ENCODE results near the gene GGT5.

The GGT5 gene

DNA sequence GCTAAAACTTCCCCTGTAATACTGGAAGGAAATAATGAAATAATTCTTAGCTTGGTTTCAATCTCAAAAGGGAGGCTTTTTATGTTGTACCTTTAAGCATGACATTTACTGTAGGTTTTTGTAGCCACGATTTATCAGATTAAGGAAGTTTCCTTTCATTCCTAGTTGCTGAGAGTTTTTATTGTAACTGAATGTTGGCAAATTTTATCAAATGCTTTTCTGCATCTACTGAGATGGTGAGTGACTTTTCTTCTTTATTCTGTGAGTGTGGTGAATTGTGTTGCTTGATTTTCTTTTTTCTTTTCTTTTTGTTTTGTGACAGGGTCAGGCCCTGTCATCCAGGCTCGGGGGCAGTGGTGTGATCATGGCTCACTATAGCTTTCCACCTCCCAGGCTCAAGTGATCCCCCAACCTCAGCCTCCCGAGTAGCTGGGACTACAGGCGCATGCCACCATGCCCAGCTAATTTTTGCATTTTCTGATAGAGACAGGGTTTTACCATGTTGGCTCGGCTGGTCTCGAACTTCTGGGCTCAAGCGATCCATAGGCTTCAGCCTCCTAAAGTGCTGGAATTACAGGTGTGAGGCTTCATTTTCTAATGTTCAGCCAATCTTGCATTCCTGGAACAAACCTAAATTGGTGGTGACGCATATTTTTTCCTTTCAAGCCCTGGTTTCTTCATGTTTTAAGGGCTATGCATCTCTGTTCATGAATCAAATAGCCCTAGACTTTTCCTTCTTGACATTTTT, 37.4 kb downstream of the GGT5 start:
- in situ Hi-C loops (cut with MboI; ENCODE audit: low sequenced_read_pairs): loop anchor here (25.0 kb wide), 1 partner anchor 680 kb away; no protein-coding TSS in a partner anchor

DNA sequence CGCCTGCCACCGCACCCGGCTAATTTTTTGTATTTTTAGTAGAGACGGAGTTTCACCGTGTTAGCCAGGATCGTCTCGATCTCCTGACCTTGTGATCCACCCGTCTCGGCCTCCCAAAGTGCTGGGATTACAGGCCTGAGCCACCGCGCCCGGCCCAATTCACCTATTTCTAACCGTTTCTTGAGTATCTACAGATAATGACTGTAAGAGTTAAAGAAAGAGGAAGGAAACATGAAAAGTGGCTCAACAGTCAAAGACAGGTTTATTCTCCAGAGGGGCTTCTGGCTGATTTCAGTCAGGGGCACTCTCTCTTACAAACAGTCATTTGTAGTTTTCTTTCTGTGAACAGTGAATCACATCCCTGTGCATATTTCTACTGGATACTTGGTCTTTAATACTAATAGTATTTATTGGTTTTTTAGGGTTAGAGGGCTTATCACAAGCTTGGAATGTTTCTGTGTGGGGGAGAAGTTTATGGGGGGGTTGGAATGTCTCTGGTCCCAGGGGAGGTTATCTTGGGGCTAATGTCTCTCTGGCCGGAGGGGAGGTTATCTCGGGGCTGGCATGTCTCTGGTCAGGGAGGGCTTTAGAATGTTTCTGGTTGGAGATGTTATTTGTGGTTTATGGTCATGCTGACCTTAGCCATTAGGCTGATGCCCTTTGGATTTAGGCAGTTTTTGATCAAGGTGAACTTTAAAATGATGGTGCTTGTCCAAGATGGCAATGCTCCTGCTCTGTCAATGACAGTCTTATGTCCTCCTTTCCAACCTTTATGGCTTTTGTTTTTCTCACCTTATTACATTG, 38.2 kb downstream of the GGT5 start:
- in situ Hi-C loops (cut with MboI; ENCODE audit: low sequenced_read_pairs): loop anchor here (25.0 kb wide), 1 partner anchor 681 kb away; no protein-coding TSS in a partner anchor

DNA sequence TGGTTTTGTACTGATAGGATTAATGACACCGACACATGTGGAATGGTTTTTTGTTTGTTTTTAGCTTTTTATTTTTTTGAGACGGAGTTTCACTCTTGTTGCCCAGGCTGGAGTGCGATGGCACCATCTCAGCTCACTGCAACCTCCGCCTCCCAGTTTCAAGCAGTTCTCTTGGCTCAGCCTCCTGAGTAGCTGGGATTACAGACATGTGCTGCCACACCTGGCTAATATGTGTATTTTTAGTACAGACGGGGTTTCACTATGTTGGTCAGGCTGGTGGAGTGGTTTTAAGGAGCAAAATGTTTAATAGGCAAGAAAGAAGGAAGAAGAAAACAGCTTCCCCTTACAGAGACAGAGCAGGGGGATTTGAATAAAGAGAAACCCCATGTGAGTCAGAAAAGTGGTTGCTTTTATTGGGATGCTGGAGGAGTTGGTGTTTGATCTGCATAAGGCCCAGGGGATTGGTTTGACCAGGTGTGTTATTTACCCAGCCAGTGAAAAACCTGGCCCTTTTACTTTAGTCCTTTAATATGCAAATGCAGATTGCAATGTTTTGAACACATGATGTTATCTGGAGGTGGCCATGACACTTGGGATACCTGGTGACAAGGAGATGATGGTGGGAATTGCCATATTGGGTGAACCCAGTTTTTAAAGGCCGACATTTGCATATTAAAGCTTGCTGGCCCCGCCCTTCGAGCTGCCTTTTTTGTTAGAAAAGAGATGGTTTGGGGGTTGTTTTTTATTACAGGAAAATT, 39.3 kb downstream of the GGT5 start:
- in situ Hi-C loops (cut with MboI; ENCODE audit: low sequenced_read_pairs): loop anchor here (25.0 kb wide), 1 partner anchor 682 kb away; no protein-coding TSS in a partner anchor

DNA sequence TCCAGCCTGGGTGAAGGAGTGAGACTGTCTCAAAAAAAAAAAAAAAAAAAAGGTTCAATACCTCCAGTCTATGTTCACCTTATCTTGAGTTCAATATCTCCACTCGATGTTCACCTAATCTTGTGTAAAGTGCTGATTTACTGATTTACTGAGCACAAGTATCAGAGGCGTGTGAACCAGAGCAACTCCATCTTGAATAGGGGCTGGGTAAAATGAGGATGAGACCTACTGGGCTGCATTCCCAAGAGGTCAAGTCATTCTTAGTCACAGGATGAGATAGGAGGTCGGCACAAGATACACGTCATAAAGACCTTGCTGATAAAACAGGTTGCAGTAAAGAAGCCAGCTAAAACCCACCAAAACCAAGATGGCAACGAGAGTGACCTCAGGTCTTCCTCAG, 41.0 kb downstream of the GGT5 start:
- in situ Hi-C loops (cut with MboI; ENCODE audit: low sequenced_read_pairs): loop anchor here (25.0 kb wide), 1 partner anchor 683 kb away; no protein-coding TSS in a partner anchor

DNA sequence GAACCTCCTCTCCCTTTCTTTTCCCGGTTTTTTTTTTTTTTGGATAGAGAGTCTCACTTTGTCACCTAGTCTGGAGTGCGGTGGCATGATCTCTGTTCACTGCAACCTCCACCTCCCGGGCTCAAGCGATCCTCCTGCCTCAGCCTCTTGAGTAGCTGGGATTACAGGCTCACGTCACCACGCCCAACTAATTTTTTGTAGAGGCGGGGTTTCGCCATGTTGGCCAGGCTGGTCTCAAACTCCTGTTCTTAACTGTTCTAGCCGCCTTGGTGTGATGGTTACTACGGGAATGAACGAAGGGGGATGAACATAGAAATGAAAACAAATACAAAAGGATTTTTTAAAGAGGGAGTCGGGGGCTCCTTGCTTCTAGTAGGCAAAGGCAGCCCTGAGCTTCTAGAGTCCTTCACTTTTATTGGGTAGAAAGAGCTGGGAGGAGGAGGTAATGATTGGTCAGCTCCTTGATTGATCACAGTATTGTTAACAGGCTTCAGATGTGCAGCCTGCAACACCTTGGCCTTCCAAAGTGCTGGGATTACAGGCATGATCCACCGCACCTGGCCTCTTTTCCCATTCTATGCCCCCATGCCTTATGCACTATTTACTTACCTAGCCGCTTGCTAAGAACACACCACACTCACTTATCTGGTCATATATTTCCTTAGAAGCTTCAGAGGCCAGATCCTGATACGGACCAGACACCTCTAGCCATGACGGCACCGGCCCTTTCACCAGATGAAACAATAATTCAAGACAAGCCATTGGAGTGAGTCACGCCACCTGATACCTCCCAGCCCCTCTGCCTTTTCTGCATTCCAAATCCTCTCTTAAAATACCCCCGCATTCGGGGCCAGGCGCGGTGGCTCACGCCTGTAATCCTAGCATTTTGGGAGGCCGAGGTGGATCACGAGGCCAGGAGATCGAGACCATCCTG, 42.9 kb downstream of the GGT5 start:
- in situ Hi-C loops (cut with MboI; ENCODE audit: low sequenced_read_pairs): loop anchor here (25.0 kb wide), 1 partner anchor 685 kb away; no protein-coding TSS in a partner anchor

DNA sequence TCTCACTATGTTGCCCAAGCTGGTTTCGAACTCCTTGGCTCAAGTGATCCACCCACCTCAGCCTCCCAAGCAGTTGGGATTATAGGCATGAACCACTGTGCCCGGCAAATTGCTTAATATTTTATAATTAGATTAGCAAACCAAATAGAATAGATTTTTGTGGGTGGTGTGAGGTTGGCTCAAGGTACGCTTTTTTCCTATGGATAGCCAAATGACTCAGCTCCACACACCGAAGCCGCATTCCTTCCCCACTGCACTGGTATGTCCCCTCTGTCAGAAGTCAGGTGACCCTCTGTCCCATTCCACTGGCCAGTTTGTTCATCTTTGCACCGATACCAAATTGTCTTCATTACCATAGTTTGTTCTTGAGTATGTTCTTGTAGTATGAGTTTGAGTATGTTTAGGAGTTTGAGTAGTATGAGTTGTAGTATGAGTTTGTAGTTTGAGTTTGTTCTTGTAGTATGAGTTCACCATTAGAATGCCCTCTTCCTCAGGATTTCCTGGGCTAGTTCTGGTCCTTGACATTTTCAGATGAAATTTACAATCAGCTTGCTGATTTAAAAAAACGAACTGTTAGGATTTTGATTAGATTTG, 44.2 kb downstream of the GGT5 start:
- in situ Hi-C loops (cut with MboI; ENCODE audit: low sequenced_read_pairs): loop anchor here (25.0 kb wide), 1 partner anchor 687 kb away; no protein-coding TSS in a partner anchor

DNA sequence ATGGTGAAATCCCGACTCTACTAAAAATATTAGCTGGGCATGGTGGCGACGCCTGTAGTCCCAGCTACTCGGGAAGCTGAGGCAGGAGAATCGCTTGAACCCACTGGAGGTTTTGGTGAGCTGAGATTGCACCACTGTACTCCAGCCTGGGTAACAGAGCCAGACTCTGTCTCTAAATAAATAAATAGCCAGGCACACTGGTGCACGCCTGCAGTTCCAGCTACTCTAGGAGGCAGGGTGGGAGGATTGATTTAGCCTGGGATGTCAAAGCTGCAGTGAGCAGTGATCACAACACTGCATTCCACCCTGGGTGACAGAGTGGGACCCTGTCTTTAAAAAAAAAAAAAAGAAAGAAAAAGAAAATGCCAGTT, 46.2 kb downstream of the GGT5 start:
- in situ Hi-C loops (cut with MboI; ENCODE audit: low sequenced_read_pairs): no loop called here

DNA sequence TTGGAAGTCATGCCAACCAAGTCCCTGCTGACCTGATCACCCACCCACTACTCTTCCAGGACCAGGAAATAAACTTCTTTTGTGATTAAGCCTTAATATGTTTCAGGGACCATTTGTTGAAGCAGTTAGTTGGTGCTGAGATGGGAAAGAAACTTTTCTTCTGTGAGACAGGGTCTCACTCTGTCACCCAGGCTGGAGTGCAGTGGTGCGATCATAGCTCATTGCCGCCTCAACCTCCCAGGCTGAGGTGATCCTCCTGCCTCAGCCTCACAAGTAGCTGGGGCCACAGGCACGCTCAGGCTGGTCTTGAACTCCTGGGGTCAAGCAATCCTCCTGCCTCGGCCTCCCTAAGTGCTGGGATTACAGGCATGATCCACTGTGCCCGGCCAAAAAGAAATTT, 53.0 kb downstream of the GGT5 start:
- in situ Hi-C loops (cut with MboI; ENCODE audit: low sequenced_read_pairs): no loop called here

DNA sequence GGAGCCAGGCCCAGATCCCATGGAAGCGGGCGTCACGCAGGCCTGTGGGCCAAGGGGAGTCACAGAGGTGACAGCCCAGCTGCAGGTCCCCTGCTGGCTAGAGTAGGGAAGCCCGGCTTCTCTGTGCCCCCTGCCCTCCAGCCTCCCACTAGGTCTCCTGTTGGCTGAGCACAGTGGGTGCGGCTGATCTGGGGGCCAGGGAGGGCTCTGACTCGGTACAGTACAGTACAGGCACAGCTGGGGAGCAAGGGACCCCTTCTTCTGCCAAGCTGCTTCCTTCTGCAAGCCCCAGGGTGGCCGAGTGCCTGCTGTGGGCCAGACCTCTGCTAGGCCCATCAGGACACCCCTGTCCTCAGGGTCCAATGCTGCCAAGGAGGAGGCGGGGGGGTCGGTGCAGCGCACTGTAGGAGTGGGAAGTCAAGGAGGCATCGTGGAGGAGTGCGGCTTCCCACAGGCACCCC, 53.5 kb downstream of the GGT5 start:
- in situ Hi-C loops (cut with MboI; ENCODE audit: low sequenced_read_pairs): no loop called here

DNA sequence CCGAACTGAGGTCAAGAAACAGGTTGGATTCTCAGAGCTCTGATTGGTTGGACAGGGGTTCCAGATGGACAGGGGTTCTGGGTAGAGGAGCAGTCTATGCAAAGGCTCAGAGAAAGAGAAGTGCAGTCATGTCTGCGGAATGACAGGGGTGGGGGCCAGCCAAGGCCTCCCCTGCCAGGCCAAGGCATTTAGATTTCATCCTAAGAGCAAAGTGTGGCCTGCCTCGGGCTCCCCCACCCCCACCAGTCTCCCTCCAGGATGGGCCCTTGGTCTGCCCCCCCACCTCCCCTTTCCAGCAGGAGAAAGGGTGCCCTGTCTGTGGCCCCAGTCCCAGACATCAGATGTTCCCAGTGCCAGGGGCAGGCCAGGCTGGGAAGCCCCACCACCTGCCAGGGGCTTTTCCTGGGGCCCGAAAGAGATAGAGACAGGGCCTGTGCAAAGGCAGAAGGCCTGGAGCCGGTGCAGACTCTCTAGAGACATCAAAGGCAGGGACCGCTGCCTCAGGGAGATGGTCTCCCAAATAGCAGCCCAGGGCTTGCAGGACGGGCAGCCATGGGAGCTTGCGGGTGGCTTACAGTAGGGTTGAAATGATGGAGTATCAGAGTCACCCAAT, 54.2 kb downstream of the GGT5 start:
- in situ Hi-C loops (cut with MboI; ENCODE audit: low sequenced_read_pairs): no loop called here

DNA sequence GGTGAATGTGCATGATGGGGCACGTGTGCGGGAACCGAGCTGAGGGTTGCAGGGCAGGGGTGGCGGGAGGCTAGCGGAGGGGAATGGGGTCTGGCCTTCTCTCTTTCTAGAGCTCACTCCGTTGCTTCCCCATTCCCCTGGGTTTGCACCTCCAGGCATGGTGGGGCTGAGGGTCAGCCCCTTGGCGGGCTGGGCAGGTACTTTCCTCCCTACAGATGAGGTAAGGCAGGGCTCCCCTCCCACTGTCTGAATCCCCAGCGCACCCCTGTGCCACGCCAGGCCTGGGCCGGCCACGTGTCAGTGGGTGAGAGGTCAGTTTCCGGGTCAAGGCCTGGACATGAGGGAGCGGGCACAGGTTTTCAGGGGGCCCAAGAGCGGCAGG, 54.7 kb downstream of the GGT5 start:
- in situ Hi-C loops (cut with MboI; ENCODE audit: low sequenced_read_pairs): no loop called here

DNA sequence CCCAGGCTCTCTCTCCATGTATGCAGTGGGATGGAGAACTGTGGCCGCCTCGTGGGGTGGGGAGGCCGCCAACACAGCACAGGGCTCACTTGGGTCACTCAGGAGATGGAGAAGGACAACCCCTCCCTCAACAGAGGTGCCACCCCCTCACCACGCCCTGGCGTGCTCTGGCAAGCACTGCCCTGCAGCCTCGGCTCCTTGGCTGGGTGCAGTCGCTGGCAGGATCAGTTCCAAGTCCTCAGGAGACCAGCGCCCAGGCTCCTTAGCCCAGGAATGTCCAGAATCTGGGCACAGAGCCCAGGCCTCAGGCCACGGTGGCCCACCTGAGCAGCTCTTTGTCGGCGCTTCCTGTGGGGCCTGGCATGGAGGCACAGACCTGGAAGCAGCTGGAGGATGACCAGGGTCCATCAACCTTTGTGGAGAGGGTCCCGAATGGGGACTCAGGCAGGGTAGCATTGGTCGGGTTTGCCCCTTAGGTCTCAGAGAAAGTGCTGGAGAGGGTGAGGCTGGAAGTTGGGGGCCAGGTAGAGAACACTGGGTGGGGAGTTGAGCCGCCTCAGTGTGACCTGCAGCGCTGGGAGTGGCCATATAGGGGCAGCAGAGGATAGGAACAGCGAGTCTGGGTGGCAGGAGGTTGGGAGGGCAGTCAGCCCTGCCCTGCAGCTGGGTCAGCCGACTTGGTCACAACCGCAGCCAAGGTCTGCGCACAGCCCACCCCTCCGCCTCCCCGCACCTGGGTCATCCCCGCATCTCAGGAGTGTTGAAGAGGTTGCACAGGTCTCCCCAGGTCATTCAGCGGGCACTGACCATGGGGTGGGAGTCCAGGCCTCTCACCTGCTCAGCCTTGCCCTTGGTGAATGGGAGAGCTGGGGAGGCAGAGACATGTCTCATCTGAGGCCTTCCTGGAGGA, 55.4 kb downstream of the GGT5 start:
- in situ Hi-C loops (cut with MboI; ENCODE audit: low sequenced_read_pairs): no loop called here

DNA sequence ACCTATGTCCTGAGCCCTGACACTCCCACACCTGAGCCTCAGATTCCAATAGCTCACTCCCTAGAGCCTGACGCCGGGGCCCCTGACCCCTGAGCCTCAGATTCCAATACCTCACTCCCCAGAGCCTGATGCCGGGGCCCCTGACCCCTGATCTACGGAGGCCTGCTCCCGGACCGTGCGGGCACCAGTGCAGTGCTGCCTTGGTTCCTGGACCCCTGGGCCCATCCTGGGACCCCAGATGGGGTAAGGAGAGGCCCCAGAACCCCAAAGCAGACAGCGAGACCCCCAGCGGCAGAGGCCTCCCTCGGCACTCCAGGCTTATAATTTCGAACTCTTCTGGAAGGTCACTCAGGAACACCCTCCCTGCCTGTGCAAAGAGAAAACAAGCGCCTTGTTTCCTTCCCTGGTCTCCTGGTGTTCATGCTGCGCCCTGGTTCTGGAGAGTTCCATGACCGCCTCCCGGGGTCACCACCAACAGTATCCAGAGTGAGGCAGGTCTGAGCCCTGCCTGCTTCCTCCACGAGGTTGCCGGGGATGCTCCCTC, 56.1 kb downstream of the GGT5 start:
- in situ Hi-C loops (cut with MboI; ENCODE audit: low sequenced_read_pairs): no loop called here

DNA sequence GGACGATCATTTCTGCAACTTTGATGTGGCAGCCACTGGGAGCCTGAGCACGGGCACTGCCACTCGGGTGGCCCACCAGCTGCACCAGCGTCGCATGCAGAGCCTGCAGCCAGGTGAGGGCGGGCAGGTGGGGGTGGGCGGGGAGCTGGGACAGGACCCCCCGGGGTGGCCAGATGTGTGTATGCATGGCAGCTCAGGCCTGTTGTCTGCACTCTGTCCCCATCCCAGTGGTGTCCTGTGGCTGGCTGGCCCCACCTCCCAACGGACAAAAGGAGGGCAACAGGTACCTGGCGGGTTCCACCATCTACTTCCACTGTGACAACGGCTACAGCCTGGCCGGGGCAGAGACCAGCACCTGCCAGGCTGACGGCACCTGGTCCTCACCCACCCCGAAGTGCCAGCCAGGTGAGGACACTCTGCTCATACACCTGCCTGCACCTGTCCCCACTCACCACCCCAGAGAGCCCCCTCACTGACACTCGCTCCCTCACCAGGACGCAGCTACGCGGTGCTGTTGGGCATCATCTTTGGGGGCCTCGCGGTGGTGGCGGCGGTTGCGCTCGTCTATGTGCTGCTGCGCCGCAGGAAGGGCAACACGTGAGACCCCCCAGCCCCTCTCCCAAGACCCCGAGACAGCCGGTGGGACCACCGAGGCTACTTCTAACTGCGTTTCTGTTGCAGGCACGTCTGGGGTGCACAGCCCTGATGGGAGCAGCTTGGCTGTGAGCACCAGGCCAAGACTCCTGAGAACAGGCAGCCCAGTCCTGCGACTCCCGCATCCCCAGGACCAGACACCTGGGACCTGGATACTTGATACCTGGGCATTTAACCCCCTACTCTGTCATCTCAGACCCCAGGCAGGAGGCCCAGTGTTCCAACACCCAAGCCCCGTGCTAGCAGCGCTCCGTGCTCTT, 56.9 kb downstream of the GGT5 start:
- in situ Hi-C loops (cut with MboI; ENCODE audit: low sequenced_read_pairs): no loop called here

DNA sequence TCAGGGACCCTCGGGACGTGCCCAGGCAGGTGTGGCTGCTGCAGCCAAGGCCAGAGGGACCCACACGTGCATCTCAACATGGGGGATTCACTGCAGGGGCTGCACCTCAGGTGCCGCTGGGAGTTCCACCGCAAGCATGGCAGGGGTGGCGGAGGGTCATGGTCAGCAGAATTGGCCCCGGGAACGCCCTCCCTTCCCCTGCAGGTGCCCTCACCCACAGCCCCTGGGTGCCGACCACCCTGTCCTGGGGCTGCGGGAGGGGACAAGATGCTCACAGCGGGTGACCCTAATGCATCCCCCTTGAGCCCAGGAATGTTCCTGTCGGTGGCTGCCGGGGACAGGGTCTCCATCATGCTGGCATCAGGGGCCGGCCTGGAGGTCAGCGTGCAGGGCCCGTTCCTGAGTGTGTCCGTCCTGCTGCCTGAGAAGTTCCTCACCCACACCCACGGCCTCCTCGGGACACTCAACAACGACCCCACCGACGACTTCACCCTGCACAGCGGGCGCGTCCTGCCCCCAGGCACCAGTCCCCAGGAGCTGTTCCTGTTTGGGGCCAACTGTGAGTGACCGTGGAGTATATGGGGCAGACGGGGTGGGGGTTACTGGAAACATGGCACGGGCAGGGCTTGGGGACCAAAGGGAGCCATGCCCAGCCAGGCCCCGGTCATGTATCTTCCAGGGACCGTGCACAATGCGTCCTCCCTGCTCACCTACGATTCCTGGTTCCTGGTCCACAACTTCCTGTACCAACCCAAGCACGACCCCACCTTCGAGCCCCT, 57.8 kb downstream of the GGT5 start:
- in situ Hi-C loops (cut with MboI; ENCODE audit: low sequenced_read_pairs): no loop called here

DNA sequence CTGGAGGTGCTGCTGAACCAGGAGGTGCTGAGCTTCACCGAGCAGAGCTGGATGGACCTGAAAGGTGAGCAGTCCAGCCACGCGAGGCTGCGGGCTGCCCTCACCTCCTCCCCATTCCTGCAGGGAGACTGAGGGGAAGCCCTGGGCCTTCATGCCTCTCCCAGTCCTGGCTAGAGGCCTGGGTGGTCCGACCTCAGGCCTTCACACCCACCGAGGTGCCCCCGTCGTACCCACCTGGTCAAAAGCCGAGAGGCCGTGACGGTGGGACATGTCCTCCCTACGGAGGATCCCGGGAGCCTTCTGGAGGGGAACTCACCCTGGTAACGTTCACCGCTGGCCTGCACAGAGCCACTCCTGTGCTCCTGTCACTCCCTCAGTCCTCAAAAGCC, 58.5 kb downstream of the GGT5 start:
- in situ Hi-C loops (cut with MboI; ENCODE audit: low sequenced_read_pairs): no loop called here

All from HL-60/S4 (cell line).